Astrocyte (in vitro differentiated cells and primary cell): ENCODE results near the gene PLIN5.

Source experiments
- CTCF ChIP-seq: IDR thresholded peaks from 2 replicates; pipeline ENCODE4 v1.5.1; 2011; ENCODE audit warnings: low read depth, mild to moderate bottlenecking, inconsistent platforms, low read length, moderate library complexity; ENCODE audit not compliant: insufficient read depth
- EZH2 ChIP-seq: IDR thresholded peaks from 2 replicates; pipeline ENCODE4 v1.6.1; 2012; ENCODE audit warnings: mild to moderate bottlenecking, low read length, inconsistent platforms; ENCODE audit not compliant: insufficient read depth

GRCh38 chr19:4555657-4556561 lies 20.9 kb upstream of the PLIN5 start:
- no peak for TF ChIP-seq CTCF
- TF ChIP-seq EZH2 = no peak
